ENCODE measurements around the gene ZNF626. TPM values are rescaled to one million over a fixed set of nuclear protein-coding genes. Genes with fewer than 3 reads are reported as not detected.
"Not testable (repeated sequence)": the region's sequence is repeated elsewhere in the genome, so short reads cannot be mapped to it uniquely, and the experiment has no call there.

The ZNF626 gene
- total RNA-seq: 29.0 and 45.9 TPM in 2 replicates
- 8.3 TPM for polyA plus RNA-seq (2012)

DNA sequence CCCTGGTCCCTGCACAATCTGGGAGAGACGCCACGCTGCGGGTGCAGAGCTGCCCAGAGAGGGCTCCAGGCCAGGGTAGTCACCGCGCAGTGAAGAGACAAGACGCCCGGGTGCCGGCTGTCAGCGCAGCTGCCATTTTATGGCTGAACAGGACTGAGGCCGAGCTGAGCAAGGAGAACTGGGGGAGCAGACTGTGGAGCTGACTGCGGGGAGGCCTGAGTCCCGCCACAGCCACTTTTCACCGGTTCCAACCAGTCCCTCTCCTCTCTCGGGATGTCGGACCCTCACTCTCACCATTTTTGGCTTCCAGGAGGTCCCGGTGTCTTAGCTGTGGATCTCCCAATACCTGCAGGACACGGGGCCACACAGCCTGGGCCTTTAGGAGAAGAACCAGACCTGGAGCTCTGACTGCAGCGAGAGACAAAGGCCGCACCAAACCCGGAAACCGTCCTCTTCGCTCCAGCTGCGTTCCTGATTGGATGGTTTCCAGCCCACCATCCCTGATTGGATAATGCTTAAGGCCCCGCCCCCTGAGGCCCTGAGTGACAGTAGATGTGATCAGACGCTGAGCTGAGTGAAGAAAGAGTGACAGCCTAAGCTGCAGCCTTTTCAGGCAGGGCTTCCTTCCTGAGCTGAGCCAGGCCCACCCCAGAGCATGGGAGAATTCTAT, at the start of gene ZNF626:
TSS of gene ZNF626 (minus strand) at position 422 of the 670 bp plus-strand sequence. CDS start at position 297, 125 bp downstream.
- peak; percentile 98 for DNase-seq (ENCODE audit: low read depth)

DNA sequence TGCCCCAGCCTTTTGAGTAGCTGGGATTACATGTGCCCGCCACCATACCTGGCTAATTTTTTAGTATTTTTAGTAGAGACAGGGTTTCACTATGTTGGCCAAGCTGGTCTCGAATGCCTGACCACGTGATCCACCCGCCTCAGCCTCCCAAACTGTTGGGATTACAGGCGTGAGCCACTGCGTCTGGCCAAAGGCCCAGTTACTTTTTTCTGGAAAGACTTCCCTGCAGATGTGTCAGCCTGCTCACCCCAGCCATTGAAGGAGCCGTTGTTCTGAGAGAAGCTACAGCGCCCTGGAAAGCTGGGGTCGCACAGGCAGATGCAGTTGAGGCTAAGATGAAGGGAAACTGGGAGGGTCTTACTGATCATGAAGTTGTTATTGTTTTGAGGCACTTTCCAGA, 7.9 kb upstream of the ZNF626 start:
- no peak for DNase-seq (ENCODE audit: low read depth)

DNA sequence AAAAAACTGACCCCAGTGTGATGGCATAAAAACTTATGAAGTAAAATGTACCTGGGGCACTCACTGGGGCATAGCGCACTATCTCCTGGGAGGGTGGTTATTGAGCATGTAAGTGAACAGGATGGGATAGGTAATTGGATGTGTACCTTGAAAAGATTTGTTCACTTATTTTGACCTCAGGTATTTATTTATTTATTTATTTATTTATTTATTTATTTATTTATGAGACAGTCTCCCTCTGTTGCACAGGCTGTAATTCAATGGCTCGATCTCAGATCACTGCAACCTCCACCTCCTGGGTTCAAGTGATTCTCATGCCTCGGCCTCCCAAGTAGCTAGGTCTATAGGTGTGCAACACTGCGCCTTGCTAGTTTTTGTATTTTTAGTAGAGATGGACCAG, 5.9 kb upstream of the ZNF626 start:
- DNase-seq (ENCODE audit: low read depth): no peak

DNA sequence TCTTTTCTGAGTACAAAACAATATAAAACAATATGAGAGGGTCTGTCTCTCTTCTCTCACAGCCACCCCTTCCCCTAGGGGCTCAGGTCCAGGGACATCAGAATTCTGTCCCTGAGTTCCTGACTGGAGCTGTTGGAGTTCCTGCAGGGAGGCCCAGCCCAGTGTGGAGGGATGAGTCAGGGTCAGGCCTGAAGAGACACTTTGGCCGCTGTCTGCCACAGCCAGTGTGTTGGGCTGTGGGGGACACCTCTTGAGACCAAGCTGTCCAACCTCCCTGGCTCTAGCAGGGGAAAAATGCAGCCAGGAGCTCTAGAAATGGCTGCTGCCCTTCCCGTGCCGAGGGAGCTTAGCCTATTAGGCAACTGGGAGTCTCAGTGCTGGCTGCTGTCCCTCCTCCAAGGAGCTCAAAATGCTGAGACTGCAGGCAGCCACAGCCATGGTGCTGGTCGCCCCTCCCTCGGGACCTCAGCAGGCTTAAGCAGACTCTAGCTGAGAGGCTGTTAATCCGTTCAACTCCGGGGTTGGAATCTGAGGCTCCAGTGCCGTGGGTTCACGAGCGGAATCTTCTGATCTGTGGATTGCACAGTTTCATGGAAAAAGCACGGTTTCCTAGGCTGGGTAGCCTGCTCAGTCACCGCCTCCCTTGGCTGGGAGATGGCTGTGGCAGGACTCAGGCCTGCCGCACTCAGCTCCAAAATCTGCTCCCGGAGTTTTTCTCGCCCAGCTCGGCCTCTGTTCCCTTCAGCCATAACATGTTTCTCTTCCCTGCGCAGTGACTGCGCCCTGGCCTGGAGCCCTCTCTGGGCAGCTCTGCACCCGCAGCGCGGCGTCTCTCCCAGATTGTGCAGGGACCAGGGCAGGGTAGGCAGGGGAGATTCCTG, 3.8 kb upstream of the ZNF626 start:
- DNase-seq (ENCODE audit: low read depth): no peak

DNA sequence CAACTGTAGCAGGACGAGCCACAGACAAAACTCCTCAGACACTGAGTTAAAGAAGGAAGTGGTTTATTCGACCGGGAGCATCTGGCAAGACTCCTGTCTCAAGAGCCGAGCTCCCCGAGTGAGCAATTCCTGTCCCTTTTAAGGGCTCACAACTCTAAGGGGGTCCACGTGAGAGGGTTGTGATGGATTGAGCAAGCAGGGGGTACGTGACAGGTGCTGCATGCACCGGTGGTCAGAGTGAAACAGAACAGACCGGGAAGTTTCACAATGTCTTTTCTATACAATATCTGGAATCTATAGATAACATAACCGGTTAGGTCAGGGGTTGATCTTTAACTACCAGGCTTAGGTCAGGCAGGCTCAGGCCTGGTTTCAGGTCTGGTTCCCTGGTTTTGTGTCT, 3.1 kb upstream of the ZNF626 start:
- DNase-seq (ENCODE audit: low read depth): not testable (repeated sequence)

DNA sequence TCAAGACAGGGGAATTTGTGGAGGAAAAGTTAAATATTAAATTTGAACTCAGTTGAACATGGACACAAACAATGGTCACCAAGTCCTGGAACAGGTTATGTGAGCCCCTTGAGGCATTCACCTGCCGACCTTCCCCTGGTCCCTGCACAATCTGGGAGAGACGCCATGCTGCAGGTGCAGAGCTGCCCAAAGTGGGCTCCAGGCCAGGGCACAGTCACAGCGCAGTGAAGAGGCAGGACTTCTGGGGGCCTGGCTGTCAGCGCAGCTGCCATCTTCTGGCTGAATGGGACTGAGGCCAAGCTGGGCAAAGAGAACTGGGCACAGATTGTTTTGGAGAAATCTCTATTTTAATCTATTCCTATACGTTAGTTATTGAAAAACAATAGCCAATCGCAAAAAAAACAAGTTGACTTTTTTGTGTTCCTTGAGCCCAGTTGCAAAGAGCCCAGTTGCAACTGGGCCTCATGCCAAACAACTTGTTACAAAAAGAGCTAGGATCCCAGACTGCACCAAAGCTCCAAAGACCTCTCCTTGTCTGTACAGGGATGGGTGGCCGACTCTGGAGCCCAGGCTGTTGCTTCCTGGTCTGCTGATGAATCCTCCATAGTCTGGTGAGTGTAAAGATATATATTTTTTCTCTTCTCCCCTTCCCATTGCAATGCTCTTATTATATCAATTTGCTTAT, 1.2 kb upstream of the ZNF626 start:
- no peak for DNase-seq (ENCODE audit: low read depth)

DNA sequence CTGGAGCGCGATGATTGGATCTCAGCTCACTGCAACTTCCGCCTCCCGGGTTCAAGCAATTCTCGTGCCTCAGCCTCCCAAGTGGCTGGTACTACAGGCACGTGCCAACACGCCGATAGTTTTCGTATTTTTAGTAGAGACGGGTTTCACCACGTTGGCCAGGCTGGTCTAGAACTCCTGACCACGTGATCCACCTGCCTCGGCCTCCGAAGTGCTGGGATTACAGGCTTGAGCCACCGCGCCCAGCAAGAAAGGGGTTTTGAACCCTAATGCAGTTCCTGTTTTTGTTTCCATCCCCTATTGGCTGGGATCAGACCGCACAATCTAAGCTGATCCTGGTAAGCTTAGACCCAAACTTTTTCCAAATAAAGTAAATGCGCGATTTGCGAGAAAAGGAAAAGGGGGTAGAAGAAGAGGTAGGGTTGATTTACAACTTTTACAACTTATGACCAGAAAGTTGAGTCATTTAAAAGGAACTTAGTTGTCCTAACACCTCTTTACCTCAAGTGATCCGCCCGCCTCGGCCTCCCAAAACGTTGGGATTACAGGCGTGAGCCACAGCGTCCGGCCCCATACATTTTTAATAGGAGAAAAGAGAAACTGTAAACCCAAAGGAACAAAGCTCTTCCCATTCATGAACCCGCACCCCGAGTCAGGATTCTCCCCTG, 764 bp downstream of the ZNF626 start:
- DNase-seq (ENCODE audit: low read depth): no peak

DNA sequence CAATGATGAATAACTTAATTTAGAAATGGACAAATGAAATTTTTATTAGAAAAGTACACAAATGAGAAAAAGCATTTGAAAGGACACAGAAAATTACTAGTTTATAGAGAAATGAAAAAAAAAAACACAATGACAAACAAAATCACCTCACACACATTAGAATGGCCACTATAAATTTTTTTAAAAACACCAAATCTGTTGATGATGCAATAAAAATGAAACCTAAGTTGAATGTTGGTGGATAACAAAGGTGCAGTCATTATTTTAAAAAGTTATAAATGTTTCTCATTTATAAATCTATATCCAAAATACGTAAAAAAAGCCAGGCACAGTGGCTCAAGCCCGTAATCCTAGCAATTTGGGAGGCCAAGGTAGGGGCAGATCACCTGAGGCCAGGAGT, 20.8 kb downstream of the ZNF626 start:
- no peak for DNase-seq (ENCODE audit: low read depth)

DNA sequence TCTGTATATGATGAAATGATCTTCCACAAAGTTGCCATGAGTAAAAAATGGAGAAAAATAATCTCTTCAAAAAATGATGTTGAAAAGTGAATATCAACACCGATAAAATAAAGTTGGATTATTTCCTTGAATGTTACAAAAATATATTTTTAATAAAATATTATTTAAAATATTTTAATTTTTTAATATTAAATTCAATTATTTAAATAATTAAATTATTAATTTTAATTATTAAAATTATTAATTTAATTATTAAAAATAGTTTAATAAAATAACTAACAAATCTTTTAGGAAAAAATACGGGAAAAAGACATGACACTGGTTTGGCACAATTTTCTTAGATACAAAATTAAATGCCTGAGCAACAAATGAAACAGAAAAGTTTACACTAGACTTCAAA, 21.3 kb downstream of the ZNF626 start:
- no peak for DNase-seq (ENCODE audit: low read depth)

DNA sequence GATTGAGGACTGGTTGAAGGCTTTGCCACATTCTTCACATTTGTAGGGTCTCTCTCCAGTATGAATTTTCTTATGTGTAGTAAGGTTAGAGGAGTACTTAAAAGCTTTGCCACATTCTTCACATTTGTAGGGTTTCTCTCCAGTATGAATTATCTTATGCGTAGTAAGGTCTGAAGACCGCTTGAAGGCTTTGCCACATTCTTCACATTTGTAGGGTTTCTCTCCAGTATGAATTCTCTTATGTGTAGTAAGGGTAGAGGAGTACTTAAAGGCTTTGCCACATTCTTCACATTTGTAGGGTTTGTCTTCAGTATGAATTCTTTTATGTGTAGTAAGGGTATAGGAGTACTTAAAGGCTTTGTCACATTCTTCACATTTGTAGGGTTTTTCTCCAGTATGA, 36.8 kb downstream of the ZNF626 start:
- DNase-seq (ENCODE audit: low read depth): not testable (repeated sequence)

DNA sequence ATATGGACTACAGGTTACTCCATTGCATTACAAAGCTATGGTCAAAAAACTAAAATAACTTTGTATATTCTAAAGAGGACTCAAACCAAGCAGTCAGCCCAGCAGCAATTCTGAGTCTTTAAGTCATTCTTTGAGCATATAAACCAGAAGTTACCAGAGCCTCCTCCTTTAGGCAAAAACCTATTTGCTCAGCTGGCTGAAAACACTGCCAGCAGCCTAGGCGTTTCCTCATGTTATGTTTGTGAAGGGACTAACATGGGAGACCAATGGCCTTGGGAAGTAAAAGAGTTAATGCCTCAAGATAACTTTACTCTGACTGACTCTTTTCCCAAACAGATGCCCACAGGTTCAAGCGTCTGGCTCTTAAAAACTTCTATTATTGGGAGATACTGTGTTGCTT, 45.3 kb downstream of the ZNF626 start:
- no peak for DNase-seq (ENCODE audit: low read depth)

DNA sequence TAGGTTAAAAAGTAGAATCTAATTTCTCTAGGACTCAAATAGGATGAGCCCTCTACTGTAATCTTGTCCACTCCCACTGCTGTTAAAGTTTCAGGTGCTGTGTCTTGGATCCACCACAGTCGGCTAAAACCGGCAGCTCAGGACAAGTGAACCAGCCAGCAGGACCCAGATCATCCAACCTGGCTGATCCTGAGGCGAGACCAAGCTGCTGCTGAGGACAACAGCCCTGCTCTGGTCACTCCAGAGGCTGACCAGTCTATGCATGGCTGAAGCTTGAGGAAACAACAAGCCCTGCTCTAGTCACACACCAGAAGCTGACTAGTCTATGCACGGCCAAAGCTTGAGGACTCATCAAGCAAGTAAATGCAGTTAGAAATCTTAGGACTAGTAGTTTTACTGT, 46.4 kb downstream of the ZNF626 start:
- not testable (repeated sequence) for DNase-seq (ENCODE audit: low read depth)

DNA sequence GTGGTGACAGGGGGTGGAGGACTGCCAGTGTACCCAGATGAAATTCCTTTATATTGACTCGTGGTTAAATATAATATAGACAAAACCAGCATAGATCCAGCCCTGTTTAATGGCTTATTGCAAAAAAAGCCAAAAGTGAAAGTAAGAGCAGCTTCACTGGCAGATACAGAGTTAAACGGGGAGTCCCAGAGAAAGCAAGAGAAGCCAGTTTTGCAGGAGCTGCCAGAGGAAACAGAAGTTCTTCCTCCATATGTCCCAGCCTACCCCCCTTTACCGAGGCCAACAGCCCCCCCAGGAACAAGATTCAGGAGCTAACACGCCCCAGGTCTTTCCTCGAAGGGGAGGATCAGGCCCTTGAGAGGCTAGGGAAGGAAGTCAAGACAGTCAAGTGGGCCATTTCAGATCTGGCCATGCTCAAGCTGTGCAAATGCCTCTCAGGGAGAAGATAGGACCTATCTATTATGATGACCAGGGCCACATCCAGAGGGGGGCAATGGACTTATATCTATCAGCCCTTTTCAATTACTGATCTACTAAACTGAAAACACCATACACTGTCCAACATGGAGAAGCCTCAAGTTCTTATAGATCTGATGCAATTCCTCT, 48.6 kb downstream of the ZNF626 start:
- DNase-seq (ENCODE audit: low read depth): no peak

DNA sequence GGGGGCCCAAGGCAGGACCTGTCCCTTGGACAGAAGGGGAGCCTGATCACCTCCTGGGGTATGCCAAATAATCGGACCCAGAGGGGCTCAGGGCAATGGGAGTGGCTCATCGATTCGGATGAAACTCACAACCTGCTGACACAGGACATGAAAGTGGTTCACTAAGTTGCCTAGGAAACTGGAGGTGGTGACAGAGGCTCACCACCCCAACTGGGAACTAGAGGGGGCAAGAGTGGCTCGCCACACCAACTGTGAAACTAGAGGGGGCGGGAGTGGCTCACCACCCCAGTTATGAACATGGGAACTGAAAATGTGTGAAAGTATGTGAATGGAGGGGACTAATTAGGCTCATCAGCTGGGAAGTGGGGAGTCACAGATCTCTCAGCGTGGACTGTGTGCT, 49.5 kb downstream of the ZNF626 start:
- no peak for DNase-seq (ENCODE audit: low read depth)

DNA sequence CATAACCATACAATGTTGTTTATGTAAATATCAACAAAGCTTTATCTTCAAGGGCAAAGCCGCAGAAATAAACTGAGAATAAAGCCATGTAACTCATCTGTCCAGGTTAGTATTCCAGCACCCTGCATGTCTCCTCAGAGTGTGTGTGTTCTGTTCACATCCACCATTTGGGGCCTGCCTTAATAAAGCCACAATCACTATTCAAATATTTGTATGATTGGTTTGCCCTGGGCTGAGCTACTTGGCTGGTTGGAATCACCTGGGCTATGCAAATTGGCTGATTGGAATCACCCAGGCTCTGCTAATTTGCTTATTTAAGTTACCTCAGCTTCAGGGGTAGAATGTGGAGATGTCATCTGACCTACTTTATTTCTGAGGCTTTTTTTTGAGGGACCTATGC, 53.4 kb downstream of the ZNF626 start:
- no peak for DNase-seq (ENCODE audit: low read depth)

Other genes with a start within 250 kb of the ZNF626 start
- 9.2 and 13.6 TPM in 2 replicates for gene ZNF737, start 95.8 kb downstream of the ZNF626 start, total RNA-seq
- gene ZNF66, start 114.7 kb upstream of the ZNF626 start, total RNA-seq: 0.64 and 3.4 TPM in 2 replicates